ENCODE measurements around the gene SUCNR1.
"Not testable (repeated sequence)": the region's sequence is repeated elsewhere in the genome, so short reads cannot be mapped to it uniquely, and the experiment has no call there.

DNA sequence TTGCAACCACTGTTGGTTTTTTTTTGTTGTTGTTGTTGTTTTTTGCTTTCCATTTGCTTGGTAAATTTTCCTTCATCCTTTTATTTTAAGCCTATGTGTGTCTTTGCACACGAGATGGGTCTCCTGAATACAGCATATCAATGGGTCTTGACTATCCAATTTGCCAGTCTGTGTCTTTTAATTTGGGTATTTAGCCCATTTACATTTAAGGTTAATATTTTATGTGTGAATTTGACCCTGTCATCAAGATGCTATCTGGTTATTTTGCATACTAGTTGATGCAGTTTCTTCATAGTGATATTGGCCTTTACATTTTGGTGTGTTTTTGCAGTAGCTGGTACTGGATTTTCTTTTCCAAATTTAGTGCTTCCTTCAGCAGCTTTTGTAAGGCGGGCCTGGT is 23.4 kb upstream of the SUCNR1 start:
- TF ChIP-seq CTCF, EP300, POLR2AphosphoS5 (IDR thresholded peaks at IDR 0.05): not testable (repeated sequence)
